Hematopoietic multipotent progenitor cell (in vitro differentiated cells): ENCODE data around the gene PLA2G4B. TPM values are rescaled to one million over a fixed set of nuclear protein-coding genes. Genes with fewer than 3 reads are reported as not detected.
A peak's percentile ranks its signal among the peaks of the same experiment; 100 is the strongest.

Experiments used
- DNase-seq, 3 donors: peaks; one replicate each; pipeline ENCODE4 v3.0.0-alpha.2; 2011 to 2015; ENCODE audit warnings: low read depth in 2 of 3, low spot score in 2 of 3
- total RNA-seq: library from RNA; depleted of rRNA; stranded (reverse); fragments of >200 nt; gene quantifications from one replicate; pipeline ENCODE4 v1.2.3, GENCODE V29; 2012

PLA2G4B gene
- 1.6 TPM for total RNA-seq

GRCh38 chr15:41838400-41838897 is at the start of gene PLA2G4B:
TSS of gene PLA2G4B (plus strand) at chr15:41838847. CDS start at chr15:41838914, 67 bp downstream.
- DNase-seq: no peak

- DNase-seq: no peak
Observed at GRCh38 chr15:41789236-41789635, 49.4 kb upstream of the PLA2G4B start.

GRCh38 chr15:41789662-41790061 is 49.0 kb upstream of the PLA2G4B start:
- DNase-seq: no peak

- no peak for DNase-seq
Observed at GRCh38 chr15:41790169-41790568, 48.5 kb upstream of the PLA2G4B start.

- DNase-seq: peak in 2 of 3 donors; percentile 44 to 64
Observed at GRCh38 chr15:41790756-41791546, 47.7 kb upstream of the PLA2G4B start.

- DNase-seq: no peak
Observed at GRCh38 chr15:41791547-41791937, 47.1 kb upstream of the PLA2G4B start.

- no peak for DNase-seq
Observed at GRCh38 chr15:41792000-41792637, 46.5 kb upstream of the PLA2G4B start.

- no peak for DNase-seq
Observed at GRCh38 chr15:41794081-41794480, 44.6 kb upstream of the PLA2G4B start.

GRCh38 chr15:41795996-41796856 is 42.4 kb upstream of the PLA2G4B start:
- no peak for DNase-seq

- DNase-seq: no peak
Observed at GRCh38 chr15:41797201-41797944, 41.3 kb upstream of the PLA2G4B start.

- no peak for DNase-seq
Observed at GRCh38 chr15:41798607-41799487, 39.8 kb upstream of the PLA2G4B start.

GRCh38 chr15:41799488-41799805 is 39.2 kb upstream of the PLA2G4B start:
- DNase-seq: no peak

- no peak for DNase-seq
Observed at GRCh38 chr15:41801185-41801584, 37.5 kb upstream of the PLA2G4B start.

GRCh38 chr15:41801850-41802455 is 36.7 kb upstream of the PLA2G4B start:
- DNase-seq: no peak

GRCh38 chr15:41804361-41804760 is 34.3 kb upstream of the PLA2G4B start:
- no peak for DNase-seq

- peak in 1 of 3 donors; percentile 33 for DNase-seq
Observed at GRCh38 chr15:41804916-41805666, 33.6 kb upstream of the PLA2G4B start.

GRCh38 chr15:41805711-41806110 is 32.9 kb upstream of the PLA2G4B start:
- no peak for DNase-seq
